Measurements from ENCODE around the gene AFF1.

The AFF1 gene

DNA sequence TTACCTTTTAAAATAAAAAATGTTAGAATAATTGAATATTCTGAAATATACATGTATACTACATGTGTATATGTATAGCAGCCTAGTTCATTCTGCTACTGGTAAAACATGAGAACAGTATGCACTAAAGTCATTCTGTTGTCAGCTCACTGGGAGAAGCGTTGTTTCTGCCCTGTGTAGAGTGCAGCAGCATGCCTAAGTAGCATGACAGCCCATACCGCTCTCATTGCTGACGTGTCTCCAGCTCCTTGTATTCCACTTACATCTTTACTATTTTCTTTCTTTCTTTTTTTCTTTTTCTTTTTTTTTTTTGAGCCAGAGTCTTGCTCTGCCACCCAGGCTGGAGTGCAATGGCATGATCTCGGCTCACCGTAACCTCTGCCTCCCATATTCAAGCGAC lies 194.9 kb downstream of the AFF1 start:
- Histone ChIP-seq H3K4me2 (ENCODE audit: low read depth, low read length) (no peak overlapping the region), H3K9ac (ENCODE audit: low read length) (no peak overlapping the region), H3K27ac (ENCODE audit: low read length) (no peak overlapping the region), H3K27me3 (replicated peaks; ENCODE audit: insufficient read depth, low read length) (no peaks in the 10 kb centered on the region), H3K9me2 (replicated peaks; ENCODE audit: insufficient read depth, low read length) (no peaks in the 10 kb centered on the region), H4K20me1 (ENCODE audit: insufficient read depth, low read length) (no peaks in the 10 kb centered on the region), H3K79me2 (ENCODE audit: low read length) (no peaks in the 10 kb centered on the region), H3F3A (ENCODE audit: insufficient read depth, low read length) (no peaks in the 10 kb centered on the region), H3K36me3 (replicated peaks; ENCODE audit: insufficient read depth, low read length) (peaks cover 32% of the 10 kb centered on the region), H2AFZ (ENCODE audit: low read length) (no peak overlapping the region), H3K4me3 (ENCODE audit: low read length) (no peak overlapping the region), H3K4me1 (ENCODE audit: low read length) (no peaks in the 10 kb centered on the region), H3K9me3 (replicated peaks; ENCODE audit: insufficient read depth, low read length) (no peaks in the 10 kb centered on the region)
- DNase-seq = no peak
- TF ChIP-seq EZH2phosphoT487 (IDR thresholded peaks at IDR 0.05; ENCODE audit: low read length) (no peak), EZH2 (optimal IDR thresholded peaks at IDR 0.05; ENCODE audit: low read depth, low read length) (no peak), CTCF (IDR thresholded peaks at IDR 0.05; ENCODE audit: low read length) (no peak)

- Histone ChIP-seq H3K9ac (ENCODE audit: low read length) (no peak overlapping the region), H2AFZ (ENCODE audit: low read length) (no peak overlapping the region), H3K4me3 (ENCODE audit: low read length) (no peak overlapping the region), H3K27me3 (replicated peaks; ENCODE audit: insufficient read depth, low read length) (no peaks in the 10 kb centered on the region), H3K79me2 (ENCODE audit: low read length) (no peaks in the 10 kb centered on the region), H3K27ac (ENCODE audit: low read length) (no peak overlapping the region), H3K36me3 (replicated peaks; ENCODE audit: insufficient read depth, low read length) (peaks cover 24% of the 10 kb centered on the region), H3K4me1 (ENCODE audit: low read length) (no peaks in the 10 kb centered on the region), H3F3A (ENCODE audit: insufficient read depth, low read length) (no peaks in the 10 kb centered on the region), H4K20me1 (ENCODE audit: insufficient read depth, low read length) (no peaks in the 10 kb centered on the region), H3K9me2 (replicated peaks; ENCODE audit: insufficient read depth, low read length) (no peaks in the 10 kb centered on the region), H3K9me3 (replicated peaks; ENCODE audit: insufficient read depth, low read length) (no peaks in the 10 kb centered on the region), H3K4me2 (ENCODE audit: low read depth, low read length) (no peak overlapping the region)
- DNase-seq = no peak
- no peak for TF ChIP-seq EZH2 (optimal IDR thresholded peaks at IDR 0.05; ENCODE audit: low read depth, low read length)
- no peak for TF ChIP-seq CTCF (IDR thresholded peaks at IDR 0.05; ENCODE audit: low read length)
- no peak for TF ChIP-seq EZH2phosphoT487 (IDR thresholded peaks at IDR 0.05; ENCODE audit: low read length)
These were observed 196.3 kb downstream of the AFF1 start for GRCh38 chr4:87130985-87131703.

DNA sequence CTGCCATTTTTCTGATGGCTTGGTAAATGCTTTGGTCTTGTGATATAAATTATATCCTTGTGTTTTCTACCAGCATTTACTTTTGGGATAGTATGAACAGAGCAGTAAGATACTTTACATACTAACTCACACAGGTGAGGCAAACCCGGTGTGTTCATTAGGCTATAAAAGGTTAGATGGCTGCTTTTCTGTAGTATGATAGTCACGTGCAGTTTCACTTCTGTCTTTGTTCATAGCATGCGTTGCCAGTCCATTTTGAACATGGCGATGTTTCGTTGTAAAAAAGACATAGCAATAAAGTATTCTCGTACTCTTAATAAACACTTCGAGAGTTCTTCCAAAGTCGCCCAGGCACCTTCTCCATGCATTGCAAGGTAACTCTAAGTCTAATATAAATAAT lies 197.2 kb downstream of the AFF1 start:
- no peak for DNase-seq
- no peaks in the 10 kb centered on the region for H3K9me3 ChIP-seq (replicated peaks; ENCODE audit: insufficient read depth, low read length)
- no peak overlapping the region for H3K9ac ChIP-seq (ENCODE audit: low read length)
- no peaks in the 10 kb centered on the region; the same call in 1 of the 2 replicates for H3F3A ChIP-seq (ENCODE audit: insufficient read depth, low read length)
- H3K4me3 ChIP-seq (ENCODE audit: low read length) = no peak overlapping the region
- H3K36me3 ChIP-seq (replicated peaks; ENCODE audit: insufficient read depth, low read length) = peaks cover 24% of the 10 kb centered on the region
- no peaks in the 10 kb centered on the region for H3K27me3 ChIP-seq (replicated peaks; ENCODE audit: insufficient read depth, low read length)
- H3K4me2 ChIP-seq (ENCODE audit: low read depth, low read length) = no peak overlapping the region
- H4K20me1 ChIP-seq (ENCODE audit: insufficient read depth, low read length) = no peaks in the 10 kb centered on the region
- no peaks in the 10 kb centered on the region for H3K4me1 ChIP-seq (ENCODE audit: low read length)
- H2AFZ ChIP-seq (ENCODE audit: low read length) = no peak overlapping the region
- H3K27ac ChIP-seq (ENCODE audit: low read length) = no peak overlapping the region
- H3K9me2 ChIP-seq (replicated peaks; ENCODE audit: insufficient read depth, low read length) = no peaks in the 10 kb centered on the region
- TF ChIP-seq CTCF (IDR thresholded peaks at IDR 0.05; ENCODE audit: low read length) (no peak), EZH2phosphoT487 (IDR thresholded peaks at IDR 0.05; ENCODE audit: low read length) (no peak), EZH2 (optimal IDR thresholded peaks at IDR 0.05; ENCODE audit: low read depth, low read length) (no peak)
- H3K79me2 ChIP-seq (ENCODE audit: low read length) = no peaks in the 10 kb centered on the region
